GM12872 (cell line): ENCODE results near the gene BOK.

Source experiments
- TF ChIP-seq, protein P1 (sequence below): IDR thresholded peaks from 3 replicates; pipeline ENCODE4 v1.5.1; 2011; ENCODE audit warnings: low read depth, mild to moderate bottlenecking, low read length, moderate library complexity; ENCODE audit not compliant: insufficient read depth

Gene BOK

DNA sequence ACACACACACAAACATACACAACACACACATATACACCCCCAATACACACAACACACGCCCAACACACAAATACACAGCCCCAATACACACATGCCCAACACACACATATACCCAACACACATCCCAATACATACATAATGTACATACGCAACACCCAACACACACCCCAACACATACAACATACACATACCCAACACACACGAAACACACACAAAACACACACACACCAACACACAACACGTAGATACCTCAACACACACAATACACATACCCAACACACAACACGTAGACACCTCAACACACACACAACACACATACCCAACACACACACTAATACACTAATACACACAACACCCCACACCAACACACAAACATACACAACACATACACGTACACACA is 41.2 kb upstream of the BOK start:
- TF ChIP-seq, protein P1, sequence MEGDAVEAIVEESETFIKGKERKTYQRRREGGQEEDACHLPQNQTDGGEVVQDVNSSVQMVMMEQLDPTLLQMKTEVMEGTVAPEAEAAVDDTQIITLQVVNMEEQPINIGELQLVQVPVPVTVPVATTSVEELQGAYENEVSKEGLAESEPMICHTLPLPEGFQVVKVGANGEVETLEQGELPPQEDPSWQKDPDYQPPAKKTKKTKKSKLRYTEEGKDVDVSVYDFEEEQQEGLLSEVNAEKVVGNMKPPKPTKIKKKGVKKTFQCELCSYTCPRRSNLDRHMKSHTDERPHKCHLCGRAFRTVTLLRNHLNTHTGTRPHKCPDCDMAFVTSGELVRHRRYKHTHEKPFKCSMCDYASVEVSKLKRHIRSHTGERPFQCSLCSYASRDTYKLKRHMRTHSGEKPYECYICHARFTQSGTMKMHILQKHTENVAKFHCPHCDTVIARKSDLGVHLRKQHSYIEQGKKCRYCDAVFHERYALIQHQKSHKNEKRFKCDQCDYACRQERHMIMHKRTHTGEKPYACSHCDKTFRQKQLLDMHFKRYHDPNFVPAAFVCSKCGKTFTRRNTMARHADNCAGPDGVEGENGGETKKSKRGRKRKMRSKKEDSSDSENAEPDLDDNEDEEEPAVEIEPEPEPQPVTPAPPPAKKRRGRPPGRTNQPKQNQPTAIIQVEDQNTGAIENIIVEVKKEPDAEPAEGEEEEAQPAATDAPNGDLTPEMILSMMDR, result no peak

DNA sequence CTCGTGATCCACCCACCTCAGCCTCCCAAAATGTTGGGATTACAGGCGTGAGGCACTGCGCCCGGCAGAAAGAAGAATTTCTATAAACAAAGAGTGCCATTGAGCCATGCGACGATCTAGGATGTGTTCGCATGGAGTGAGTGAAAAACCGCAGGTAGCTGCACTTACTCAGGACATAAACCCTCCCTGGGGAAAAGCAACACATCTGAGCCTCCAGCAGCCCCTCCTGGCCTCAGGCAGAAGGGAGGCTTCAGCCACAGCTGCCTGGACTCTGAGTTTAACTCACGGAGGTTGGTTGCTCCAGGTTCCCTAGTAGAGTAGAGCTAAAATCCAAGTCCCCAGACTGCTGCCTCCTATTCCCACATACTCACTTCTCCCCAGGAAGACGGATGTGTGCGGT is 38.9 kb upstream of the BOK start:
- TF ChIP-seq, protein P1, result no peak

DNA sequence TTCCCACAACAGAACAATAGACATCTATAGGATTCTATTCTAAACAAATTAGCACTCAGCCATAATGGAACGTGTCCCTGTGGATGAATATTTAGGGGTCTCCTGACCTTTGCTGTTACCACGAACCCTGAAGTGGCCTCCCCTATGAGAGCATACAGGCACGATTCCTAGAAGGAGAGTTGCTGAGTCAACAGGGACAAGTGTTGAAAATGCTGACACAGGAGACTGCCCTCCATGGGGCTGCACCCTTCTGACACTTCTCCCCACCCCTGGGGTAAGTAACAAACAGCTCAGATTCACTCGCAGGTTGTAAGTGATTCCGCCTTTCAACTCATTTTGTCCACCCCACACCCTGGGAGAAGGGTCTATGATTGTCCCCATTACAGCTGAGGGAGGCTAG is 36.1 kb upstream of the BOK start:
- TF ChIP-seq, protein P1, result no peak

DNA sequence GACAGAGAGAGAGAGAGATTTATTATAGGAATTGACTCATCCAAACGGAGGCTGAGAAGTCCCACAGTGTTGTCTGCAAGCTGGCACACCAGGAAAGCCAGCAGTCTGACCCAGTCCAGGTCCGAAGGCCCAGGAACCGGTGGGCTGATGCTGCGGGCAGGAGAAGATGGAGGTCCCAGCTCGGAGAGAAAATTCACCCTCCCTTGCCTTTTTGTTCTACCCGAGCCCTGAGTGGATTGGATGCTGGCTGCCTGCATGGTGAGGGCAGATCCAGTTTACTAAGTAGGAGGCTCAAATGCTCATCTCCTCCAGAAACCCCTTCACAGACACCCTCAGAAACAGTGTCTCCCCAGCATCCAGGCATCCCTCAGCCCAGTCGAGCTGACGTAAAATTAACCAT is 28.0 kb upstream of the BOK start:
- TF ChIP-seq, protein P1, result no peak

DNA sequence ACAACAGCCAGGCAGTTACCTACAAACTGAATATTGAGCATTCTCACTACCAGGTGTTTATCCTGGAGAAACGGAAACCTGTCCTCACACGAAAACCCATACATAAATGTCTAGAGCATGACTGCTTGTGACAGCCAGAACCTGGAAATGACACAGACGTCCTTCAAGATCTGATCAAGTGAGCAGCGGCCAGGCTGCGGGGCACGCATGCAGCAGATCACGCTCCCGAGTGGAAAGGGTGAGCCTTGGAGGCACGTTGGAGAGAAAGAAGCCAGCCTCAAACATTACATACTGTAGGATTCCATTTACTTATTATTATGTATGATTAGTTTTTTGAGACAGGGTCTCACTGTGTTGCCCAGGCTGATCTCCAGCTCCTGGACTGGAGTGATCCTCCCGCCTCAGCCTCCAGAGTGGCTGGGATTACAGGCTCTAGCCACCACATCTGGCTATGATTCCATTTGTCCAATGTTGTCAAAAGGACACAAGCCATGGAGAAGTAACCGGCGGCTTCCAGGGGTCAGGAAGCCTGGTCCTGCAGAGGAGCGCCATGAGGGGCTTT is 27.3 kb upstream of the BOK start:
- TF ChIP-seq, protein P1, result no peak

DNA sequence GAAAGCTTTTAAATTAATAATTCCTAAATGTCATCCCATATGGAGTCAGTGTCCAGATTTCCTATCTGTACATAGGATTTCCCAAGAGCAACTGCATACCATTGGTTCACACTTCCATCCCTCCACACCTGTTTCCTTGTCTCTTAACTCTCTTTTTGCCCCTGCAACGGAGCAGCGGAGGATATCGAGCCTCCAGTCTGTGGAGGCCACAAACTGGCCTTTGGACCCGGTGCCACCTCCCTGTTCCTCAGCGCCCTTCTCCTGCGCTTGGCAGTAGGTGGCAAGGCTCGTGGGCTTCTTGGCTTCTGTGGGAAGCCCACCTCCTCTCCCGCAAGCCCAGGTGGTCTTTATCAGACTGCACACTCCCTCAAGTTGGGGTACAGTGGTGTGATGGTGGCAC is 26.4 kb upstream of the BOK start:
- TF ChIP-seq, protein P1, result no peak

DNA sequence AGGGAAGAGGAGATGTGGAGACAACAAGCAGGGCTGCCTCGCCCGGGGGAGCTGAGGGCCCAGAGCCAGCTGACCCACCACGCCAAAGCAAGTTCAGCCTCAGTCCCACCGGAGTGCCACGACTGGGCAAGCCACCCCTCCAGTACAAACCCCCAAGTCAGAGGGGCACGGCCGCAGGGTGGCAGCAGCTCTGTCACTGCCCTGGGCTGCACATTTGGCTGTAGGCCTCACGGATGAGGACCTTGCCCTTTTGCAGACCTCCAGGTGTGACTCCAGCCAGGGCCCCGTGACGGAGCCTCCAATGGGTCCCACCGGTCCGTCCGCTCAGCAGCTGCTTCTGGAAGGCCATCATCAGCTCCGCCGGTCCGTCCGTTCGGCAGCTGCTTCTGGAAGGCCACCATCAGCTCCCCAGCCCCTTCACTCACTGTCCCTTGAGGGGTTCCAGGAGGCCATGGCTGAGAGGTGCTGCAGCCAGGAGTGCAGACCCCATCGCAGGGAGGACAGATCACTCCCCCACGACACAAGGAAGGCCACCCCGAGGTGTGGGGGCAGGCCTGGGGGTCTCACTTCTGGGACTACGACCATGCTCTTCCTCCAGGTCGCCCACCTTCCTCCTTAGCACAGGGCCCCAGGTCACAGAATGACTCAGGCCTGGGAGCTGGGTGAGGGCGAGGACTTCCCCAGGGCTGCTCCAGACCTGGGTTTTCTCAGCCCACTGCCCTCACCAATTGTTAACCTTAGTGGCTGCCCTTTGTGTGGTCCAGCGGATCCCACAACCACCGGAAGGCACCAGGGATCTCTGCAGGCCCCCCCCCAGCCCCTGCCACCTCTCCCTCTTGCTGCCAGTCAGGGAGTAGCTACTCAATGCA is 25.6 kb upstream of the BOK start:
- TF ChIP-seq, protein P1, result no peak
